WTC11 (cell line): ENCODE data around the gene MIF. TPM values are rescaled to one million over a fixed set of nuclear protein-coding genes. Genes with fewer than 3 reads are reported as not detected.
A peak's percentile ranks its signal among the peaks of the same experiment; 100 is the strongest.
"Not testable (repeated sequence)": the region's sequence is repeated elsewhere in the genome, so short reads cannot be mapped to it uniquely, and the experiment has no call there.

Experiments used
- ATAC-seq: fragments of 200-7000 bp; cut with Tn5 transposase; 2 replicates; pipeline ENCODE4 v1.10.0; 2021; ENCODE audit warnings: mild to moderate bottlenecking, moderate library complexity
- CTCF ChIA-PET: fragments of 300-600 bp; sonication (Branson Sonifier 250); formaldehyde crosslinking; loops from one replicate; lab custom pipeline; 2021; ENCODE audit warnings: antibody characterized with exemption; lab: Charles Lee
- POLR2A ChIA-PET: fragments of 350-600 bp; sonication (Branson Sonifier 250); formaldehyde crosslinking; loops from one replicate; lab custom pipeline; 2021; ENCODE audit warnings: antibody characterized with exemption; lab: Charles Lee
- DNase-seq: peaks from one replicate; pipeline ENCODE4 v3.0.0; 2021; ENCODE audit warnings: low spot score
- H3K27ac Mint-ChIP-seq: 2 replicates; pipeline ENCODE4 v1.8.0; 2021; ENCODE audit warnings: mixed read lengths
- H3K27me3 Mint-ChIP-seq: 2 replicates; pipeline ENCODE4 v1.8.0; 2021; ENCODE audit warnings: low read depth, mild to moderate bottlenecking, moderate library complexity, mixed read lengths
- H3K36me3 Mint-ChIP-seq: 2 replicates; pipeline ENCODE4 v1.8.0; 2021; ENCODE audit warnings: mixed read lengths
- H3K4me1 Mint-ChIP-seq: 2 replicates; pipeline ENCODE4 v1.8.0; 2022; ENCODE audit warnings: mixed read lengths
- H3K4me3 Mint-ChIP-seq: 2 replicates; pipeline ENCODE4 v1.8.0; 2021; ENCODE audit warnings: mild to moderate bottlenecking, moderate library complexity, mixed read lengths
- H3K9me3 Mint-ChIP-seq: 2 replicates; pipeline ENCODE4 v1.8.0; 2021; ENCODE audit warnings: mixed read lengths
- E2F4 ChIP-seq: sonication (generic); formaldehyde crosslinking; IDR thresholded peaks from 2 replicates; pipeline ENCODE4 v1.8.1; 2022; ENCODE audit warnings: low read depth, mild to moderate bottlenecking, moderate library complexity, missing genetic modification reagents, borderline replicate concordance
- FOXJ3 ChIP-seq: sonication (generic); formaldehyde crosslinking; IDR thresholded peaks from 2 replicates; pipeline ENCODE4 v1.9.0; 2021; ENCODE audit warnings: missing genetic modification reagents, mild to moderate bottlenecking, borderline replicate concordance
- RELA ChIP-seq: sonication (generic); formaldehyde crosslinking; IDR thresholded peaks from 2 replicates; pipeline ENCODE4 v1.8.1; 2022; ENCODE audit warnings: missing genetic modification reagents, mild to moderate bottlenecking, borderline replicate concordance
- ZBTB43 ChIP-seq: sonication (generic); formaldehyde crosslinking; IDR thresholded peaks from 2 replicates; pipeline ENCODE4 v1.8.1; 2023; ENCODE audit warnings: mild to moderate bottlenecking, missing genetic modification reagents
- ZMAT4 ChIP-seq: fragments of 250-450 bp; sonication (Bioruptor Pico); IDR thresholded peaks from 2 replicates; pipeline ENCODE4 v1.9.0; 2021; ENCODE audit warnings: mild to moderate bottlenecking
- ZNF425 ChIP-seq: fragments of 250-450 bp; sonication (Bioruptor Pico); conservative IDR thresholded peaks from 2 replicates; pipeline ENCODE4 v1.9.0; 2021; ENCODE audit warnings: mild to moderate bottlenecking
- total RNA-seq: library from RNA; stranded (reverse); gene quantifications from 3 replicates; pipeline ENCODE4 v1.2.3, GENCODE V29; 2021

The MIF gene
- total RNA-seq, 1 experiment from 2014 or later: 1,424 TPM

- no peak for TF ChIP-seq ZBTB43
- DNase-seq (no peak), ATAC-seq (no peak)
- H3K27ac Mint-ChIP-seq: peak overlapping the region; percentile 79
- peaks cover 41% of the 10 kb centered on the region for H3K9me3 Mint-ChIP-seq
- ChIA-PET POLR2A (no interaction called here), CTCF (no interaction called here)
- H3K27me3 Mint-ChIP-seq: peaks cover 37% of the 10 kb centered on the region
- peaks cover 59% of the 10 kb centered on the region for H3K36me3 Mint-ChIP-seq
- peaks cover 43% of the 10 kb centered on the region for H3K4me1 Mint-ChIP-seq
- H3K4me3 Mint-ChIP-seq: peak overlapping the region; percentile 43
Observed at GRCh38 chr22:23897320-23897719, 3.1 kb downstream of the MIF start.

- ChIA-PET POLR2A (no interaction called here), CTCF (interaction anchor here (0.5 to 1.1 kb wide), 3 partner anchors 31 to 468 kb away, joined by 3 to 6 read pairs (median 5); no protein-coding TSS in a partner anchor)
- H3K36me3 Mint-ChIP-seq: peaks cover 51% of the 10 kb centered on the region
- H3K27me3 Mint-ChIP-seq: peaks cover 37% of the 10 kb centered on the region
- no peak overlapping the region for H3K4me3 Mint-ChIP-seq
- peaks cover 33% of the 10 kb centered on the region for H3K9me3 Mint-ChIP-seq
- H3K27ac Mint-ChIP-seq: peak overlapping the region; percentile 20
- ATAC-seq (no peak; the same call in 1 of the 2 replicates), DNase-seq (no peak)
- H3K4me1 Mint-ChIP-seq: peaks cover 33% of the 10 kb centered on the region
- TF ChIP-seq RELA (CRISPR knock-in tag): no peak
- TF ChIP-seq ZMAT4 (CRISPR knock-in tag): peak; percentile 58; the same call in 1 of the 2 replicates
- no peak for TF ChIP-seq ZNF425 (CRISPR knock-in tag)
Observed at GRCh38 chr22:23898006-23898974, 4.1 kb downstream of the MIF start.

GRCh38 chr22:23899042-23899745, 5.0 kb downstream of the MIF start:
- peaks cover 51% of the 10 kb centered on the region for H3K36me3 Mint-ChIP-seq
- 0 out of 2 replicates have a peak, but pooled peaks have one; percentile 24 for TF ChIP-seq FOXJ3 (CRISPR knock-in tag)
- TF ChIP-seq E2F4 (CRISPR knock-in tag): no peak
- ChIA-PET CTCF (interaction anchor here (0.6 to 1.1 kb wide), 2 partner anchors 31 to 38 kb away, joined by 3 to 5 read pairs; no protein-coding TSS in a partner anchor), POLR2A (no interaction called here)
- no peak overlapping the region for H3K4me3 Mint-ChIP-seq
- no peak overlapping the region for H3K27ac Mint-ChIP-seq
- peaks cover 45% of the 10 kb centered on the region for H3K27me3 Mint-ChIP-seq
- peaks cover 29% of the 10 kb centered on the region for H3K4me1 Mint-ChIP-seq
- no peak for DNase-seq
- ATAC-seq: no peak
- H3K9me3 Mint-ChIP-seq: peaks cover 33% of the 10 kb centered on the region

GRCh38 chr22:23900227-23900626, 6.0 kb downstream of the MIF start:
- POLR2A ChIA-PET, H3K27ac Mint-ChIP-seq, H3K4me3 Mint-ChIP-seq, CTCF ChIA-PET, DNase-seq, ATAC-seq: not testable (repeated sequence)
- Mint-ChIP-seq H3K4me1 (peaks cover 30% of the 10 kb centered on the region), H3K9me3 (peaks cover 33% of the 10 kb centered on the region), H3K27me3 (peaks cover 55% of the 10 kb centered on the region), H3K36me3 (peaks cover 48% of the 10 kb centered on the region)
